ENCODE data around the gene CD79B. TPM values are rescaled to one million over a fixed set of nuclear protein-coding genes. Genes with fewer than 3 reads are reported as not detected.

Gene CD79B
- polyA plus RNA-seq, 1 donor (not counting 4 experiments of a cell fraction or from before 2014, with no cell fraction given) = 0.07 TPM

GRCh38 chr17:63974594-63975192, 42.6 kb upstream of the CD79B start:
- Histone ChIP-seq H3K36me3 (ENCODE audit: control insufficient read depth in 2 of 2, extremely low read depth in 1 of 2, insufficient read depth in 2 of 2, low read length in 2 of 2) (no peaks in the 10 kb centered on the region), H3K9me3 (ENCODE audit: control insufficient read depth, low read depth, low read length) (no peaks in the 10 kb centered on the region), H3K27me3 (ENCODE audit: control insufficient read depth, extremely low read depth, insufficient read depth, low read length) (peaks cover 3% of the 10 kb centered on the region), H3K4me2 (ENCODE audit: control insufficient read depth, extremely low read depth, insufficient read depth, low read depth, low read length) (peak overlapping the region; percentile 67), H2AFZ (ENCODE audit: control insufficient read depth, low read length) (no peak overlapping the region), H3K9me1 (ENCODE audit: control insufficient read depth, extremely low read depth, insufficient read depth, low read length) (peaks cover 3% of the 10 kb centered on the region), H4K20me1 (ENCODE audit: control insufficient read depth, extremely low read depth, insufficient read depth, low read length) (no peaks in the 10 kb centered on the region), H3K79me2 (ENCODE audit: control insufficient read depth, insufficient read depth, low read length) (no peaks in the 10 kb centered on the region), H3K4me1 (ENCODE audit: control insufficient read depth, extremely low read depth, insufficient read depth, low read length) (peaks cover 19% of the 10 kb centered on the region), H3K9ac (ENCODE audit: control insufficient read depth, extremely low read depth, insufficient read depth, low read length) (no peak overlapping the region), H3K27ac (ENCODE audit: control insufficient read depth, insufficient read depth, low read length) (no peak overlapping the region), H3K4me3 (ENCODE audit: control insufficient read depth in 2 of 3, extremely low read depth in 1 of 3, insufficient read depth in 2 of 3, low read depth in 1 of 3, low read length in 3 of 3) (no peak overlapping the region)
- FAIRE-seq = peak; percentile 87
- peak; percentile 60 for DNase-seq (ENCODE audit: low read depth, low spot score)
- dilution Hi-C loops (cut with MboI; ENCODE audit: extremely low pct_ligation_motif_present, low sequenced_read_pairs) = no loop called here
- no peak for TF ChIP-seq EZH2 (IDR thresholded peaks at IDR 0.05; ENCODE audit: low read length)
- TF ChIP-seq, protein P1, sequence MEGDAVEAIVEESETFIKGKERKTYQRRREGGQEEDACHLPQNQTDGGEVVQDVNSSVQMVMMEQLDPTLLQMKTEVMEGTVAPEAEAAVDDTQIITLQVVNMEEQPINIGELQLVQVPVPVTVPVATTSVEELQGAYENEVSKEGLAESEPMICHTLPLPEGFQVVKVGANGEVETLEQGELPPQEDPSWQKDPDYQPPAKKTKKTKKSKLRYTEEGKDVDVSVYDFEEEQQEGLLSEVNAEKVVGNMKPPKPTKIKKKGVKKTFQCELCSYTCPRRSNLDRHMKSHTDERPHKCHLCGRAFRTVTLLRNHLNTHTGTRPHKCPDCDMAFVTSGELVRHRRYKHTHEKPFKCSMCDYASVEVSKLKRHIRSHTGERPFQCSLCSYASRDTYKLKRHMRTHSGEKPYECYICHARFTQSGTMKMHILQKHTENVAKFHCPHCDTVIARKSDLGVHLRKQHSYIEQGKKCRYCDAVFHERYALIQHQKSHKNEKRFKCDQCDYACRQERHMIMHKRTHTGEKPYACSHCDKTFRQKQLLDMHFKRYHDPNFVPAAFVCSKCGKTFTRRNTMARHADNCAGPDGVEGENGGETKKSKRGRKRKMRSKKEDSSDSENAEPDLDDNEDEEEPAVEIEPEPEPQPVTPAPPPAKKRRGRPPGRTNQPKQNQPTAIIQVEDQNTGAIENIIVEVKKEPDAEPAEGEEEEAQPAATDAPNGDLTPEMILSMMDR (optimal IDR thresholded peaks at IDR 0.05 in 1 of 3, IDR thresholded peaks at IDR 0.05 in 1 of 3, conservative IDR thresholded peaks at IDR 0.05 in 1 of 3; ENCODE audit: extremely low read depth in 1 of 3, insufficient read depth in 2 of 3, low read length in 3 of 3) = no peak

DNA sequence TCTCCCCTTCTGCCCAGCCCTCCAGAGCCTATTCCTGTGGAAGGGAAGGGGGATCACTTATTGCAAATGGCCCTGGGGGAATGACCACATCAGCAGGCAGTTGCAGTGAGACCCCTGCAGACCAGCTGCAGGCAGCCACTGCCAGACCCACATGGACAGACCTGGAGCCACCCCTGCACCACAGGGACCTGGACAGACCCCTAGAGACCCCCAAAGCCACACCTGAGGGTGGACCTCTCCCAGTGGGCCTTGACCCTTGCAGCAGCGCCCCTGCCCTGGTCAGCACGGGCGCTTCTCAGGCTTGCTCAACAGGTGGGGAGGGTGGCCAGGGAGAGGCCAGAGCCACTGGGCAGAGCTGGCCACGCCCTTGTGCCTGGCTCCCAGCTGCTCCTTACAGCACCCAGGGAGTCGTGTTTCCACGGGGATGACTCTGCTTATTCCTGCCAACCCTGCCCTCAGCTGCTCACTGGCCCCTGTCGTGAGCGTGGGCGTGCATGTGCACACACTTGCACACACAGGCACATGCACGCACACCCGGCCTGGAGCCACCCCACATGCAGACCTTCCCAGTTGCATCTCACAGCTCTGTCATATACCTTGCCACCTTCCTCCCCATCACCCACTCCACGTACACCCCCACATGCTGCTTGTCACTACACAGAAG, 41.9 kb upstream of the CD79B start:
- Histone ChIP-seq H3K4me1 (ENCODE audit: control insufficient read depth, extremely low read depth, insufficient read depth, low read length) (peaks cover 19% of the 10 kb centered on the region), H3K9me3 (ENCODE audit: control insufficient read depth, low read depth, low read length) (no peaks in the 10 kb centered on the region), H3K27ac (ENCODE audit: control insufficient read depth, insufficient read depth, low read length) (no peak overlapping the region), H2AFZ (ENCODE audit: control insufficient read depth, low read length) (no peak overlapping the region), H3K79me2 (ENCODE audit: control insufficient read depth, insufficient read depth, low read length) (no peaks in the 10 kb centered on the region), H4K20me1 (ENCODE audit: control insufficient read depth, extremely low read depth, insufficient read depth, low read length) (no peaks in the 10 kb centered on the region), H3K36me3 (ENCODE audit: control insufficient read depth in 2 of 2, extremely low read depth in 1 of 2, insufficient read depth in 2 of 2, low read length in 2 of 2) (no peaks in the 10 kb centered on the region), H3K9ac (ENCODE audit: control insufficient read depth, extremely low read depth, insufficient read depth, low read length) (peak overlapping the region; percentile 9), H3K4me3 (ENCODE audit: control insufficient read depth in 2 of 3, extremely low read depth in 1 of 3, insufficient read depth in 2 of 3, low read depth in 1 of 3, low read length in 3 of 3) (no peak overlapping the region), H3K4me2 (ENCODE audit: control insufficient read depth, extremely low read depth, insufficient read depth, low read depth, low read length) (peak overlapping the region; percentile 67), H3K27me3 (ENCODE audit: control insufficient read depth, extremely low read depth, insufficient read depth, low read length) (peaks cover 3% of the 10 kb centered on the region), H3K9me1 (ENCODE audit: control insufficient read depth, extremely low read depth, insufficient read depth, low read length) (peaks cover 3% of the 10 kb centered on the region)
- no peak for TF ChIP-seq EZH2 (IDR thresholded peaks at IDR 0.05; ENCODE audit: low read length)
- TF ChIP-seq, protein P1 (optimal IDR thresholded peaks at IDR 0.05 in 1 of 3, IDR thresholded peaks at IDR 0.05 in 1 of 3, conservative IDR thresholded peaks at IDR 0.05 in 1 of 3; ENCODE audit: extremely low read depth in 1 of 3, insufficient read depth in 2 of 3, low read length in 3 of 3) = no peak
- dilution Hi-C loops (cut with MboI; ENCODE audit: extremely low pct_ligation_motif_present, low sequenced_read_pairs) = no loop called here
- FAIRE-seq = no peak
- peak; percentile 32 for DNase-seq (ENCODE audit: low read depth, low spot score)

Data from keratinocyte (primary cell).